Stomach (tissue), 9 donors: ENCODE data around the gene CYB5A. TPM values are rescaled to one million over a fixed set of nuclear protein-coding genes. Genes with fewer than 3 reads are reported as not detected.

Source experiments
- DNase-seq, 2 donors: peaks; one replicate each; pipeline versions ENCODE4 v3.0.0 to v3.0.0-alpha.2; 2013 to 2019
- H3K27ac ChIP-seq, 5 donors: fragments of 200-600 bp in 4 of 5; sonication (generic) in 4 of 5; one replicate each; pipeline ENCODE4 v1.5.1; 2013 to 2019; ENCODE audit warnings: mild to moderate bottlenecking in 1 of 5, moderate library complexity in 1 of 5
- H3K27me3 ChIP-seq, 3 donors: fragments of 200-600 bp; sonication (generic); one replicate each; pipeline ENCODE4 v1.5.1; 2017 to 2019; ENCODE audit warnings: mixed run types in 1 of 3
- H3K36me3 ChIP-seq, 4 donors: fragments of 200-600 bp; sonication (generic); 1 replicate in 3 of 4; 2 replicates in 1 of 4; pipeline ENCODE4 v1.5.1; 2016 to 2019
- H3K4me1 ChIP-seq, 4 donors: fragments of 200-600 bp; sonication (generic); one replicate each; pipeline ENCODE4 v1.5.1; 2016 to 2019
- H3K4me3 ChIP-seq, 4 donors: fragments of 200-600 bp; sonication (generic) in 3 of 4; one replicate each; pipeline ENCODE4 v1.5.1; 2016 to 2019; ENCODE audit warnings: mild to moderate bottlenecking in 1 of 4
- H3K9me3 ChIP-seq, 4 donors: fragments of 200-600 bp; sonication (generic); one replicate each; pipeline ENCODE4 v1.5.1; 2016 to 2019
- EP300 ChIP-seq: sonication (generic); formaldehyde crosslinking; IDR thresholded peaks from one replicate; pipeline ENCODE4 v1.6.1; 2017; ENCODE audit warnings: antibody characterized with exemption
- POLR2A ChIP-seq, 4 donors: fragments of 450-650 bp; IDR thresholded peaks; one replicate each; pipeline ENCODE4 v1.6.1; 2016; ENCODE audit warnings: antibody characterized with exemption in 4 of 4, control low read depth in 2 of 4, mild to moderate bottlenecking in 1 of 4, moderate library complexity in 1 of 4
- POLR2AphosphoS5 ChIP-seq, 3 donors: sonication (generic); formaldehyde crosslinking; IDR thresholded peaks; one replicate each; pipeline ENCODE4 v1.6.1; 2016; ENCODE audit warnings: antibody characterized with exemption in 3 of 3
- WGBS, 5 donors: extraction: QIAGEN DNeasy Blood & Tissue Kit in 3 of 5; methylation state at CpG; one replicate each; pipeline versions ENCODE4 v1.1.5 to v1.1.7; 2013 to 2018; 5-methylcytosine and 5-hydroxymethylcytosine counted together
- intact Hi-C: fragments of 100-400 bp; cut with DNase I; formaldehyde crosslinking; loops from one replicate; pipeline ENCODE4 v1.15.1; 2023; ENCODE audit warnings: low total_unique reads
- polyA plus RNA-seq, 3 donors: library from polyadenylated mRNA; stranded (reverse); fragments of 200-250 nt; gene quantifications; one replicate each; pipeline ENCODE4 v1.2.3, GENCODE V29; 2013
- total RNA-seq, 5 donors: library from RNA; depleted of rRNA; stranded (reverse); fragments of >200 nt; gene quantifications; one replicate each; pipeline versions ENCODE4 v1.1.0 to v1.2.3, GENCODE V29; 2014 to 2016
- TF ChIP-seq, protein P1 (sequence below), 7 experiments: fragments of 450-650 bp in 4 of 7; fragments of 200-600 bp in 3 of 7; sonication (generic) in 3 of 7; IDR thresholded peaks; one replicate each; pipeline ENCODE4 v1.5.1; 2016 to 2019; ENCODE audit warnings: antibody characterized with exemption in 7 of 7, control low read depth in 2 of 7, mild to moderate bottlenecking in 1 of 7
- donor health status: healthy with polysubstance abuse.
- donor health status: Bipolar disorder and iron deficiency.
- donor health status: healthy.

Gene CYB5A
- total and polyA plus RNA-seq, 8 donors = 75.9 to 450 (median 114) TPM

GRCh38 chr18:74276609-74277008 is 15.2 kb downstream of the CYB5A start:
- no peak for DNase-seq
- WGBS, 5 donors = 67 to 84% (median 75%) methylated on average over 10 of the region's 10 CpGs
- peaks cover 0 to 20% (median 9%) of the 10 kb centered on the region in 4 donors for H3K36me3 ChIP-seq
- H3K27ac ChIP-seq = peak overlapping the region in 1 of 5 donors; percentile 3
- peaks cover 33 to 71% (median 40%) of the 10 kb centered on the region in 4 donors for H3K4me1 ChIP-seq
- TF ChIP-seq, protein P1, sequence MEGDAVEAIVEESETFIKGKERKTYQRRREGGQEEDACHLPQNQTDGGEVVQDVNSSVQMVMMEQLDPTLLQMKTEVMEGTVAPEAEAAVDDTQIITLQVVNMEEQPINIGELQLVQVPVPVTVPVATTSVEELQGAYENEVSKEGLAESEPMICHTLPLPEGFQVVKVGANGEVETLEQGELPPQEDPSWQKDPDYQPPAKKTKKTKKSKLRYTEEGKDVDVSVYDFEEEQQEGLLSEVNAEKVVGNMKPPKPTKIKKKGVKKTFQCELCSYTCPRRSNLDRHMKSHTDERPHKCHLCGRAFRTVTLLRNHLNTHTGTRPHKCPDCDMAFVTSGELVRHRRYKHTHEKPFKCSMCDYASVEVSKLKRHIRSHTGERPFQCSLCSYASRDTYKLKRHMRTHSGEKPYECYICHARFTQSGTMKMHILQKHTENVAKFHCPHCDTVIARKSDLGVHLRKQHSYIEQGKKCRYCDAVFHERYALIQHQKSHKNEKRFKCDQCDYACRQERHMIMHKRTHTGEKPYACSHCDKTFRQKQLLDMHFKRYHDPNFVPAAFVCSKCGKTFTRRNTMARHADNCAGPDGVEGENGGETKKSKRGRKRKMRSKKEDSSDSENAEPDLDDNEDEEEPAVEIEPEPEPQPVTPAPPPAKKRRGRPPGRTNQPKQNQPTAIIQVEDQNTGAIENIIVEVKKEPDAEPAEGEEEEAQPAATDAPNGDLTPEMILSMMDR (IDR thresholded peaks at IDR 0.05) = no peak
- TF ChIP-seq POLR2AphosphoS5 (IDR thresholded peaks at IDR 0.05) = no peak
- TF ChIP-seq EP300 = no peak
- no peak for TF ChIP-seq POLR2A (IDR thresholded peaks at IDR 0.05)
- intact Hi-C loops = no loop called here
- H3K9me3 ChIP-seq = no peaks in the 10 kb centered on the region
- H3K4me3 ChIP-seq = no peak overlapping the region
- no peaks in the 10 kb centered on the region for H3K27me3 ChIP-seq

- H3K4me3 ChIP-seq = no peak overlapping the region
- no peak for TF ChIP-seq POLR2A (IDR thresholded peaks at IDR 0.05)
- TF ChIP-seq, protein P1 (IDR thresholded peaks at IDR 0.05) = no peak
- no peak for TF ChIP-seq EP300
- TF ChIP-seq POLR2AphosphoS5 (IDR thresholded peaks at IDR 0.05) = no peak
- H3K36me3 ChIP-seq = peaks cover 0 to 20% (median 9%) of the 10 kb centered on the region in 4 donors
- no peaks in the 10 kb centered on the region for H3K9me3 ChIP-seq
- H3K4me1 ChIP-seq = peaks cover 24 to 67% (median 34%) of the 10 kb centered on the region in 4 donors
- no peak for DNase-seq
- no peaks in the 10 kb centered on the region for H3K27me3 ChIP-seq
- 84 to 93% (median 89%) methylated on average over 11 of the region's 11 CpGs for WGBS, 5 donors
- no peak overlapping the region for H3K27ac ChIP-seq
- intact Hi-C loops = no loop called here
These were observed 16.0 kb downstream of the CYB5A start for GRCh38 chr18:74275736-74276135.

GRCh38 chr18:74274700-74275099 is 17.1 kb downstream of the CYB5A start:
- no peak overlapping the region for H3K27ac ChIP-seq
- 59 to 80% (median 73%) methylated on average over 4 of the region's 4 CpGs for WGBS, 5 donors
- no peaks in the 10 kb centered on the region for H3K9me3 ChIP-seq
- no peak for DNase-seq
- H3K36me3 ChIP-seq = peaks cover 0 to 20% (median 9%) of the 10 kb centered on the region in 4 donors
- TF ChIP-seq EP300 (no peak), POLR2A (IDR thresholded peaks at IDR 0.05) (no peak), POLR2AphosphoS5 (IDR thresholded peaks at IDR 0.05) (no peak)
- TF ChIP-seq, protein P1 (IDR thresholded peaks at IDR 0.05) = no peak
- H3K4me1 ChIP-seq = peaks cover 22 to 68% (median 36%) of the 10 kb centered on the region in 4 donors
- no peak overlapping the region for H3K4me3 ChIP-seq
- intact Hi-C loops = no loop called here
- H3K27me3 ChIP-seq = no peaks in the 10 kb centered on the region

- peaks cover 0 to 20% (median 11%) of the 10 kb centered on the region in 4 donors for H3K36me3 ChIP-seq
- intact Hi-C loops = no loop called here
- no peaks in the 10 kb centered on the region for H3K9me3 ChIP-seq
- no peak for DNase-seq
- TF ChIP-seq EP300 (no peak), POLR2AphosphoS5 (IDR thresholded peaks at IDR 0.05) (no peak), POLR2A (IDR thresholded peaks at IDR 0.05) (no peak)
- TF ChIP-seq, protein P1 (IDR thresholded peaks at IDR 0.05) = no peak
- H3K27ac ChIP-seq = no peak overlapping the region
- H3K4me1 ChIP-seq = peaks cover 25 to 69% (median 32%) of the 10 kb centered on the region in 4 donors
- no peaks in the 10 kb centered on the region for H3K27me3 ChIP-seq
- H3K4me3 ChIP-seq = no peak overlapping the region
- WGBS, 5 donors = 36 to 68% (median 56%) methylated on average over 3 of the region's 3 CpGs
These were observed 18.4 kb downstream of the CYB5A start for GRCh38 chr18:74273394-74273793.
